K562 (cell line): Measurements from ENCODE around the gene PDIA5. TPM values are rescaled to one million over a fixed set of nuclear protein-coding genes. Genes with fewer than 3 reads are reported as not detected.
A peak's percentile ranks its signal among the peaks of the same experiment; 100 is the strongest.

Experiments used
- ATAC-seq: fragments of 200-7000 bp; cut with Tn5 transposase; 3 replicates; pipeline ENCODE4 v1.9.1; 2020; ENCODE audit warnings: moderate library complexity
- BruUV-seq: library from RNA; stranded (reverse); fragments of 400-500 nt; replicated peaks from 2 replicates; lab custom pipeline; 2021; lab: Mats Ljungman, UMichigan
- CTCF ChIA-PET: fragments of 300-600 bp; formaldehyde crosslinking; extraction: SDS; loops from one replicate; lab custom pipeline; 2021; ENCODE audit warnings: low intra/inter-chr PET ratio; lab: Yijun Ruan, JAX
- POLR2A ChIA-PET: fragments of 300-600, 350-650 bp; sonication (Branson Sonifier 250); formaldehyde crosslinking; extraction: SDS; loops from one replicate; lab custom pipeline; 2021; ENCODE audit warnings: antibody characterized with exemption, inconsistent platforms; lab: Yijun Ruan, JAX
- DNase-seq, 4 experiments: peaks; one replicate each; pipeline versions ENCODE4 v3.0.0 to v3.0.0-alpha.2; 2011 to 2018; ENCODE audit warnings: low spot score in 3 of 4, mixed read lengths in 3 of 4; ENCODE audit errors: extremely low read depth in 1 of 4
- FAIRE-seq: peaks from 2 replicates; lab custom pipeline; 2011; peaks lifted over from hg19 to GRCh38; lab: Jason Lieb, UNC
- H2AFZ ChIP-seq: 2 replicates; pipeline ENCODE4 v1.6.0; 2011; ENCODE audit warnings: low read depth, low read length, control low read depth, inconsistent platforms
- H3K27ac ChIP-seq: fragments of 200-600 bp; 3 replicates; pipeline ENCODE4 v1.8.0; 2011; ENCODE audit warnings: low read depth, mild to moderate bottlenecking, control low read depth, inconsistent platforms, low read length, moderate library complexity, mixed read lengths; ENCODE audit errors: extremely low read depth
- H3K27me3 ChIP-seq, 2 experiments: fragments of 300-600 bp in 1 of 2; 2 replicates in 1 of 2; 3 replicates in 1 of 2; pipeline versions ENCODE4 v1.6.0 to v1.8.0; 2011; ENCODE audit warnings: inconsistent platforms in 2 of 2, low read length in 2 of 2, mild to moderate bottlenecking in 1 of 2, mixed read lengths in 1 of 2, moderate library complexity in 1 of 2; ENCODE audit not compliant: control insufficient read depth in 2 of 2, insufficient read depth in 2 of 2
- H3K36me3 ChIP-seq: fragments of 300-600 bp; 3 replicates; pipeline ENCODE4 v1.8.0; 2011; ENCODE audit warnings: mild to moderate bottlenecking, low read length, inconsistent platforms; ENCODE audit not compliant: control insufficient read depth, insufficient read depth
- H3K4me1 ChIP-seq, 2 experiments: fragments of 200-600 bp in 1 of 2; replicated peaks in 1 of 2; 2 replicates in 1 of 2; 3 replicates in 1 of 2; pipeline versions ENCODE4 v1.5.1 to v1.8.0; 2011; ENCODE audit warnings: inconsistent platforms in 2 of 2, low read length in 2 of 2, mild to moderate bottlenecking in 1 of 2, mixed read lengths in 1 of 2, moderate library complexity in 1 of 2; ENCODE audit not compliant: control insufficient read depth in 2 of 2, insufficient read depth in 2 of 2
- H3K4me2 ChIP-seq: 2 replicates; pipeline ENCODE4 v1.6.1; 2011; ENCODE audit warnings: low read length, control low read depth, inconsistent platforms, mixed read lengths; ENCODE audit not compliant: insufficient read depth
- H3K4me3 ChIP-seq: fragments of 200-600 bp; sonication (generic), shearing (Covaris generic); 2 replicates; pipeline ENCODE4 v1.5.1; 2016; ENCODE audit warnings: control low read depth, inconsistent platforms
- H3K79me2 ChIP-seq: fragments of 200-600 bp; 3 replicates; pipeline ENCODE4 v1.8.0; 2011; ENCODE audit warnings: low read length, inconsistent platforms; ENCODE audit not compliant: control insufficient read depth, insufficient read depth
- H3K9ac ChIP-seq, 2 experiments: 2 replicates each; pipeline versions ENCODE4 v1.6.0 to v1.6.1; 2011; ENCODE audit warnings: low read depth in 2 of 2, low read length in 2 of 2, control low read depth in 1 of 2, inconsistent platforms in 1 of 2, mild to moderate bottlenecking in 1 of 2, mixed read lengths in 1 of 2; ENCODE audit not compliant: insufficient read depth in 1 of 2
- H3K9me1 ChIP-seq: one replicate; pipeline ENCODE4 v1.6.0; 2011; ENCODE audit warnings: inconsistent platforms, mild to moderate bottlenecking, low read length, moderate library complexity; ENCODE audit not compliant: control insufficient read depth, insufficient read depth
- H3K9me3 ChIP-seq: replicated peaks from 2 replicates; pipeline ENCODE4 v1.5.1; 2011; ENCODE audit warnings: low read depth, low read length, inconsistent platforms; ENCODE audit not compliant: control insufficient read depth, insufficient read depth
- H4K20me1 ChIP-seq: replicated peaks from 2 replicates; pipeline ENCODE4 v1.6.1; 2011; ENCODE audit warnings: low read length, inconsistent platforms, mixed read lengths; ENCODE audit not compliant: control insufficient read depth, insufficient read depth
- CC2D1A ChIP-seq: fragments of 450-650 bp; IDR thresholded peaks from 2 replicates; pipeline ENCODE4 v1.6.1; 2017; ENCODE audit warnings: mild to moderate bottlenecking
- DNMT1 ChIP-seq: fragments of 450-650 bp; IDR thresholded peaks from 2 replicates; pipeline ENCODE4 v1.6.1; 2016; ENCODE audit warnings: antibody characterized with exemption, mild to moderate bottlenecking
- E2F6 ChIP-seq, 2 experiments: IDR thresholded peaks; 2 replicates each; pipeline ENCODE4 v1.6.1; 2011; ENCODE audit warnings: borderline replicate concordance in 1 of 2, control low read depth in 1 of 2, low read depth in 1 of 2, low read length in 1 of 2, mild to moderate bottlenecking in 1 of 2, mixed read lengths in 1 of 2, moderate library complexity in 1 of 2; ENCODE audit not compliant: insufficient read depth in 1 of 2, insufficient read length in 1 of 2, poor library complexity in 1 of 2, severe bottlenecking in 1 of 2; ENCODE audit errors: extremely low read depth in 1 of 2
- L3MBTL2 ChIP-seq: fragments of 450-650 bp; IDR thresholded peaks from 2 replicates; pipeline ENCODE4 v1.6.1; 2016; ENCODE audit warnings: mild to moderate bottlenecking, moderate library complexity
- MAZ ChIP-seq, 2 experiments: fragments of 450-650 bp in 1 of 2; sonication (generic) in 1 of 2; formaldehyde crosslinking; IDR thresholded peaks in 1 of 2; conservative IDR thresholded peaks in 1 of 2; 2 replicates each; pipeline versions ENCODE4 v1.4.0 to v1.5.0; 2020; ENCODE audit warnings: mild to moderate bottlenecking in 1 of 2, missing genetic modification reagents in 1 of 2
- MCM5 ChIP-seq: fragments of 450-650 bp; IDR thresholded peaks from 2 replicates; pipeline ENCODE4 v1.6.1; 2016; ENCODE audit warnings: low read depth
- PHF20 ChIP-seq: fragments of 450-650 bp; IDR thresholded peaks from 2 replicates; pipeline ENCODE4 v1.6.1; 2018; ENCODE audit not compliant: partially characterized antibody
- PHF8 ChIP-seq: fragments of 200-600 bp; sonication (generic); IDR thresholded peaks from 2 replicates; pipeline ENCODE4 v1.6.1; 2012; ENCODE audit warnings: mixed run types, mild to moderate bottlenecking, inconsistent platforms, low read length, moderate library complexity, borderline replicate concordance
- RB1 ChIP-seq: fragments of 450-650 bp; IDR thresholded peaks from 2 replicates; pipeline ENCODE4 v1.6.1; 2017; ENCODE audit warnings: low read depth, mild to moderate bottlenecking
- SREBF1 ChIP-seq: fragments of 150-350 bp; IDR thresholded peaks from 2 replicates; pipeline ENCODE4 v1.6.1; 2014; ENCODE audit warnings: antibody characterized with exemption, low read depth, low read length, borderline replicate concordance
- TBL1XR1 ChIP-seq, 2 experiments: IDR thresholded peaks; 2 replicates each; pipeline ENCODE4 v1.6.1; 2012; ENCODE audit warnings: improper control_type of control experiment in 2 of 2, low read length in 2 of 2, mild to moderate bottlenecking in 1 of 2
- ZBTB7A ChIP-seq: IDR thresholded peaks from 2 replicates; pipeline ENCODE4 v1.6.1; 2011; ENCODE audit warnings: low read depth, mild to moderate bottlenecking, low read length, moderate library complexity, borderline replicate concordance; ENCODE audit not compliant: control insufficient read depth
- ZNF512 ChIP-seq: IDR thresholded peaks from 2 replicates; pipeline ENCODE4 v1.6.1; 2016; ENCODE audit warnings: missing genetic modification characterization, missing compliant biosample characterization
- WGBS: fragments of 100-300 bp; shearing (Covaris generic); methylation state at CpG from one replicate; pipeline ENCODE4 v1.1.6; 2016; ENCODE audit warnings: low coverage, mixed read lengths; ENCODE audit not compliant: insufficient coverage; ENCODE audit errors: missing lambda C conversion rate; 5-methylcytosine and 5-hydroxymethylcytosine counted together
- in situ Hi-C: fragments of 300-500 bp; cut with MboI; formaldehyde crosslinking; loops from 4 replicates; pipeline ENCODE4 v1.15.0; 2018; ENCODE audit warnings: inconsistent platforms, mixed read lengths
- intact Hi-C: fragments of 100-400 bp; cut with micrococcal nuclease; formaldehyde crosslinking; loops from 2 replicates; pipeline ENCODE4 v1.14.2; 2022
- polyA plus RNA-seq, 8 experiments: library from polyadenylated mRNA; depleted of rRNA in 4 of 8; stranded (reverse) in 5 of 8; unstranded in 3 of 8; fragments of >200 nt; fragmentation: Nextera tagmentation in 2 of 8; fragmentation: Illumina TruSeq in 1 of 8; extraction: Ambion mirVana in 2 of 8; extraction: Trizol in 1 of 8; gene quantifications; 2 replicates each; pipeline versions ENCODE4 v1.2.1 to v1.2.3, GENCODE V29; 2011 to 2014; ENCODE audit warnings: inconsistent platforms in 1 of 8, missing spikeins in 1 of 8
- total RNA-seq, 7 experiments: library from RNA; depleted of rRNA in 6 of 7; stranded (reverse); fragments of >200 nt in 6 of 7; fragmentation: Illumina TruSeq in 2 of 7; extraction: Trizol in 2 of 7; gene quantifications; 2 replicates each; pipeline versions ENCODE4 v1.2.1 to v1.2.3, GENCODE V29; 2011 to 2021; ENCODE audit warnings: low replicate concordance in 1 of 7
- TF ChIP-seq, protein P1 (sequence below), 3 experiments: IDR thresholded peaks in 2 of 3; conservative IDR thresholded peaks in 1 of 3; 2 replicates each; pipeline ENCODE4 v1.5.1; 2011 to 2012; ENCODE audit warnings: low read length in 3 of 3, mild to moderate bottlenecking in 3 of 3, control low read depth in 2 of 3, improper control_type of control experiment in 1 of 3, inconsistent platforms in 1 of 3, low read depth in 1 of 3, mixed read lengths in 1 of 3, moderate library complexity in 1 of 3; ENCODE audit not compliant: insufficient read depth in 2 of 3

The PDIA5 gene
- total and polyA plus RNA-seq, 9 of the 15 experiments (the other 6 are each of a cell fraction or from before 2014, with no cell fraction given), result 3.4 to 31.8 (median 19.6) TPM

GRCh38 chr3:123027292-123028232 lies 39.3 kb upstream of the PDIA5 start, which contains the start of gene SEMA5B:
Gene SEMA5B, minus strand, starts transcription at chr3:123027763. Its CDS starts 66,500 bp downstream, at chr3:122961263.
- Histone ChIP-seq H3K79me2 (no peaks in the 10 kb centered on the region), H3K9me1 (no peaks in the 10 kb centered on the region), H3K9me3 (no peaks in the 10 kb centered on the region), H3K27ac (no peak within 1 kb of the TSS), H3K9ac (peak within 1 kb of the TSS in 1 of 2 experiments; percentile 71; a peak in 2 of 4 replicates), H3K27me3 (peaks cover 15 to 36% of the 10 kb centered on the region in 2 experiments; a peak in 4 of 5 replicates), H2AFZ (peak within 1 kb of the TSS; percentile 87), H3K4me3 (peak within 1 kb of the TSS; percentile 18), H3K4me1 (peaks cover 5 to 20% of the 10 kb centered on the region in 2 experiments; a peak in 4 of 5 replicates), H4K20me1 (no peaks in the 10 kb centered on the region), H3K36me3 (no peaks in the 10 kb centered on the region), H3K4me2 (peak within 1 kb of the TSS; percentile 78)
- ChIA-PET CTCF (interaction anchor here (0.7 kb wide), 2 partner anchors 30 to 271 kb away, joined by 4 to 7 read pairs; no protein-coding TSS in a partner anchor), POLR2A (interaction anchor here (0.7 kb wide), 1 partner anchor 512 kb away, joined by 3 read pairs; no protein-coding TSS in a partner anchor)
- intact Hi-C loops (loop anchor here (2.0 to 10.0 kb wide), 3 partner anchors 85 to 463 kb away; partner anchors contain the start of genes DTX3L and PARP9), in situ Hi-C loops (no loop called here)
- DNase-seq (peak; percentile 11 to 57 (median 43)), FAIRE-seq (no peak), ATAC-seq (peak; percentile 90)
- 15% methylated on average over 20 of the region's 94 CpGs for WGBS
- no TSS peak for BruUV-seq
- TF ChIP-seq TBL1XR1 (IDR thresholded peaks at IDR 0.05; ENCODE audit: low read length in 2 of 2) (no peak), MAZ (CRISPR knock-in tag; conservative IDR thresholded peaks at IDR 0.05 in 1 of 2, IDR thresholded peaks at IDR 0.05 in 1 of 2) (0 out of 4 replicates have a peak, but pooled peaks of 1 of the 2 experiments have one; percentile 22), MCM5 (no peak), E2F6 (IDR thresholded peaks at IDR 0.05; ENCODE audit: borderline replicate concordance in 1 of 2, extremely low read depth in 1 of 2, insufficient read depth in 1 of 2, insufficient read length in 1 of 2, low read depth in 1 of 2, low read length in 1 of 2, poor library complexity in 1 of 2, severe bottlenecking in 1 of 2) (peak in 1 of 2 experiments; percentile 66), PHF8 (peak; percentile 6; the same call in 1 of the 2 replicates), DNMT1 (no peak), PHF20 (no peak), CC2D1A (no peak), L3MBTL2 (peak; percentile 57), RB1 (peak; percentile 37; the same call in 1 of the 2 replicates), ZNF512 (tag) (peak; percentile 48; the same call in 1 of the 2 replicates), SREBF1 (no peak), ZBTB7A (peak; percentile 58; the same call in 1 of the 2 replicates)
- TF ChIP-seq, protein P1, sequence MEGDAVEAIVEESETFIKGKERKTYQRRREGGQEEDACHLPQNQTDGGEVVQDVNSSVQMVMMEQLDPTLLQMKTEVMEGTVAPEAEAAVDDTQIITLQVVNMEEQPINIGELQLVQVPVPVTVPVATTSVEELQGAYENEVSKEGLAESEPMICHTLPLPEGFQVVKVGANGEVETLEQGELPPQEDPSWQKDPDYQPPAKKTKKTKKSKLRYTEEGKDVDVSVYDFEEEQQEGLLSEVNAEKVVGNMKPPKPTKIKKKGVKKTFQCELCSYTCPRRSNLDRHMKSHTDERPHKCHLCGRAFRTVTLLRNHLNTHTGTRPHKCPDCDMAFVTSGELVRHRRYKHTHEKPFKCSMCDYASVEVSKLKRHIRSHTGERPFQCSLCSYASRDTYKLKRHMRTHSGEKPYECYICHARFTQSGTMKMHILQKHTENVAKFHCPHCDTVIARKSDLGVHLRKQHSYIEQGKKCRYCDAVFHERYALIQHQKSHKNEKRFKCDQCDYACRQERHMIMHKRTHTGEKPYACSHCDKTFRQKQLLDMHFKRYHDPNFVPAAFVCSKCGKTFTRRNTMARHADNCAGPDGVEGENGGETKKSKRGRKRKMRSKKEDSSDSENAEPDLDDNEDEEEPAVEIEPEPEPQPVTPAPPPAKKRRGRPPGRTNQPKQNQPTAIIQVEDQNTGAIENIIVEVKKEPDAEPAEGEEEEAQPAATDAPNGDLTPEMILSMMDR (IDR thresholded peaks at IDR 0.05 in 2 of 3, conservative IDR thresholded peaks at IDR 0.05 in 1 of 3; ENCODE audit: insufficient read depth in 2 of 3, low read depth in 1 of 3, low read length in 3 of 3), result peak in 2 of 3 experiments; percentile 32 to 46; a peak in 3 of 6 replicates
